ENCODE data around the gene RTTN. TPM values are rescaled to one million over a fixed set of nuclear protein-coding genes. Genes with fewer than 3 reads are reported as not detected.

RTTN gene
- total RNA-seq, 1 experiment from 2014 or later, result 21.5 TPM

GRCh38 chr18:69961718-69962117 lies 243.8 kb downstream of the RTTN start:
- ChIA-PET POLR2A (no interaction called here), CTCF (no interaction called here)
- ATAC-seq (no peak), DNase-seq (ENCODE audit: low spot score) (no peak)
- Mint-ChIP-seq H3K9me3 (no peaks in the 10 kb centered on the region), H3K27me3 (ENCODE audit: low read depth) (no peaks in the 10 kb centered on the region), H3K36me3 (no peaks in the 10 kb centered on the region), H3K27ac (no peak overlapping the region), H3K4me1 (0 out of 2 replicates have a peak, but pooled peaks cover 5% of the 10 kb centered on the region), H3K4me3 (no peak overlapping the region)
- TF ChIP-seq GTF2I (CRISPR knock-in tag; conservative IDR thresholded peaks at IDR 0.05), result no peak
- TF ChIP-seq USF2 (CRISPR knock-in tag; IDR thresholded peaks at IDR 0.05), result no peak
- TF ChIP-seq, protein P1, sequence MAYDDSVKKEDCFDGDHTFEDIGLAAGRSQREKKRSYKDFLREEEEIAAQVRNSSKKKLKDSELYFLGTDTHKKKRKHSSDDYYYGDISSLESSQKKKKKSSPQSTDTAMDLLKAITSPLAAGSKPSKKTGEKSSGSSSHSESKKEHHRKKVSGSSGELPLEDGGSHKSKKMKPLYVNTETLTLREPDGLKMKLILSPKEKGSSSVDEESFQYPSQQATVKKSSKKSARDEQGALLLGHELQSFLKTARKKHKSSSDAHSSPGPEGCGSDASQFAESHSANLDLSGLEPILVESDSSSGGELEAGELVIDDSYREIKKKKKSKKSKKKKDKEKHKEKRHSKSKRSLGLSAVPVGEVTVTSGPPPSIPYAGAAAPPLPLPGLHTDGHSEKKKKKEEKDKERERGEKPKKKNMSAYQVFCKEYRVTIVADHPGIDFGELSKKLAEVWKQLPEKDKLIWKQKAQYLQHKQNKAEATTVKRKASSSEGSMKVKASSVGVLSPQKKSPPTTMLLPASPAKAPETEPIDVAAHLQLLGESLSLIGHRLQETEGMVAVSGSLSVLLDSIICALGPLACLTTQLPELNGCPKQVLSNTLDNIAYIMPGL (CRISPR knock-in tag; IDR thresholded peaks at IDR 0.05), result no peak
- no peak for TF ChIP-seq ETV6 (CRISPR knock-in tag; IDR thresholded peaks at IDR 0.05)
- no peak for TF ChIP-seq JUN (CRISPR knock-in tag; IDR thresholded peaks at IDR 0.05)
- no peak for TF ChIP-seq ARID4B (CRISPR knock-in tag; IDR thresholded peaks at IDR 0.05; ENCODE audit: borderline replicate concordance)

- no peaks in the 10 kb centered on the region for H3K9me3 Mint-ChIP-seq
- no peak for ATAC-seq
- no peaks in the 10 kb centered on the region for H3K36me3 Mint-ChIP-seq
These were observed 247.1 kb downstream of the RTTN start for GRCh38 chr18:69958422-69958821.

DNA sequence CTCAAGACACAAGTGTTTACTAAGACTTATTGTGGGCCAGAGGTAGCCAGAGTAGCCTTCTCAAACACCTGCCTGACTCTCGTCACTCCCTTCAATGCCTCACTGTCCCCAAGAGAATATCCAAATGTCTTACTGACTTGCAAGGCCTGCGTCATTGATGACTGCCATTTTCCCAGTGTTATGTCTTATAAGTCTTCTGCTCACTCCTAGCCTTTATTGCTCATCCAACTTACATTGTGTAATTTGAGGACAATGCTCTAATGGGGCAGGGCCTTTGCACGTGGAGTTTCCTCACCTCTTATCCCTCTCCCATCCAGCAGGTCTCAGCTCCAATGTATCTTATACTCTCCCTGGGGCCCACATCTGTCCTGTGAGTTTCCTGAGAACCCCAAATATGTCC lies 247.7 kb downstream of the RTTN start:
- Mint-ChIP-seq H3K27me3 (ENCODE audit: low read depth) (no peaks in the 10 kb centered on the region), H3K4me3 (no peak overlapping the region), H3K9me3 (peaks cover 6% of the 10 kb centered on the region), H3K27ac (no peak overlapping the region), H3K36me3 (no peaks in the 10 kb centered on the region; the same call in 1 of the 2 replicates), H3K4me1 (0 out of 2 replicates have a peak, but pooled peaks cover 5% of the 10 kb centered on the region)
- ATAC-seq, result no peak
- ChIA-PET POLR2A (no interaction called here), CTCF (no interaction called here)
- no peak for DNase-seq (ENCODE audit: low spot score)
- no peak for TF ChIP-seq GTF2I (CRISPR knock-in tag; conservative IDR thresholded peaks at IDR 0.05)
- TF ChIP-seq, protein P2, sequence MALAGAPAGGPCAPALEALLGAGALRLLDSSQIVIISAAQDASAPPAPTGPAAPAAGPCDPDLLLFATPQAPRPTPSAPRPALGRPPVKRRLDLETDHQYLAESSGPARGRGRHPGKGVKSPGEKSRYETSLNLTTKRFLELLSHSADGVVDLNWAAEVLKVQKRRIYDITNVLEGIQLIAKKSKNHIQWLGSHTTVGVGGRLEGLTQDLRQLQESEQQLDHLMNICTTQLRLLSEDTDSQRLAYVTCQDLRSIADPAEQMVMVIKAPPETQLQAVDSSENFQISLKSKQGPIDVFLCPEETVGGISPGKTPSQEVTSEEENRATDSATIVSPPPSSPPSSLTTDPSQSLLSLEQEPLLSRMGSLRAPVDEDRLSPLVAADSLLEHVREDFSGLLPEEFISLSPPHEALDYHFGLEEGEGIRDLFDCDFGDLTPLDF (CRISPR knock-in tag; IDR thresholded peaks at IDR 0.05), result no peak
- no peak for TF ChIP-seq ESRRA (CRISPR knock-in tag; IDR thresholded peaks at IDR 0.05; ENCODE audit: borderline replicate concordance)
- no peak for TF ChIP-seq ZNF416 (CRISPR knock-in tag; IDR thresholded peaks at IDR 0.05)
- no peak for TF ChIP-seq ZNF671 (CRISPR knock-in tag; IDR thresholded peaks at IDR 0.05)
- TF ChIP-seq, protein P3, sequence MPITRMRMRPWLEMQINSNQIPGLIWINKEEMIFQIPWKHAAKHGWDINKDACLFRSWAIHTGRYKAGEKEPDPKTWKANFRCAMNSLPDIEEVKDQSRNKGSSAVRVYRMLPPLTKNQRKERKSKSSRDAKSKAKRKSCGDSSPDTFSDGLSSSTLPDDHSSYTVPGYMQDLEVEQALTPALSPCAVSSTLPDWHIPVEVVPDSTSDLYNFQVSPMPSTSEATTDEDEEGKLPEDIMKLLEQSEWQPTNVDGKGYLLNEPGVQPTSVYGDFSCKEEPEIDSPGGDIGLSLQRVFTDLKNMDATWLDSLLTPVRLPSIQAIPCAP (CRISPR knock-in tag; IDR thresholded peaks at IDR 0.05), result no peak
- TF ChIP-seq TEAD1 (CRISPR knock-in tag; IDR thresholded peaks at IDR 0.05), result no peak
- TF ChIP-seq ZNF263 (CRISPR knock-in tag; IDR thresholded peaks at IDR 0.05; ENCODE audit: low read depth), result no peak
- no peak for TF ChIP-seq ARID4B (CRISPR knock-in tag; IDR thresholded peaks at IDR 0.05; ENCODE audit: borderline replicate concordance)
- TF ChIP-seq RORB (CRISPR knock-in tag; IDR thresholded peaks at IDR 0.05), result no peak
- TF ChIP-seq, protein P4, sequence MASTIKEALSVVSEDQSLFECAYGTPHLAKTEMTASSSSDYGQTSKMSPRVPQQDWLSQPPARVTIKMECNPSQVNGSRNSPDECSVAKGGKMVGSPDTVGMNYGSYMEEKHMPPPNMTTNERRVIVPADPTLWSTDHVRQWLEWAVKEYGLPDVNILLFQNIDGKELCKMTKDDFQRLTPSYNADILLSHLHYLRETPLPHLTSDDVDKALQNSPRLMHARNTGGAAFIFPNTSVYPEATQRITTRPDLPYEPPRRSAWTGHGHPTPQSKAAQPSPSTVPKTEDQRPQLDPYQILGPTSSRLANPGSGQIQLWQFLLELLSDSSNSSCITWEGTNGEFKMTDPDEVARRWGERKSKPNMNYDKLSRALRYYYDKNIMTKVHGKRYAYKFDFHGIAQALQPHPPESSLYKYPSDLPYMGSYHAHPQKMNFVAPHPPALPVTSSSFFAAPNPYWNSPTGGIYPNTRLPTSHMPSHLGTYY (CRISPR knock-in tag; IDR thresholded peaks at IDR 0.05), result no peak

More at GRCh38 chr18:69958422-69958821, 247.1 kb downstream of the RTTN start:
- Mint-ChIP-seq H3K27ac (no peak overlapping the region), H3K27me3 (ENCODE audit: low read depth) (no peaks in the 10 kb centered on the region), H3K4me1 (0 out of 2 replicates have a peak, but pooled peaks cover 5% of the 10 kb centered on the region), H3K4me3 (no peak overlapping the region)
- DNase-seq (ENCODE audit: low spot score), result no peak
- POLR2A ChIA-PET, result no interaction called here
- CTCF ChIA-PET, result interaction anchor here (1.2 kb wide), 1 partner anchor 14 kb away, joined by 3 read pairs; no protein-coding TSS in a partner anchor
- no peak for TF ChIP-seq ELF4 (CRISPR knock-in tag; IDR thresholded peaks at IDR 0.05; ENCODE audit: low read depth)
